ENCODE data around the gene DNAJB13. TPM values are rescaled to one million over a fixed set of nuclear protein-coding genes. Genes with fewer than 3 reads are reported as not detected.

Gene DNAJB13
- total and polyA plus RNA-seq, 8 donors: 0.22 to 2.1 (median 0.47) TPM

DNA sequence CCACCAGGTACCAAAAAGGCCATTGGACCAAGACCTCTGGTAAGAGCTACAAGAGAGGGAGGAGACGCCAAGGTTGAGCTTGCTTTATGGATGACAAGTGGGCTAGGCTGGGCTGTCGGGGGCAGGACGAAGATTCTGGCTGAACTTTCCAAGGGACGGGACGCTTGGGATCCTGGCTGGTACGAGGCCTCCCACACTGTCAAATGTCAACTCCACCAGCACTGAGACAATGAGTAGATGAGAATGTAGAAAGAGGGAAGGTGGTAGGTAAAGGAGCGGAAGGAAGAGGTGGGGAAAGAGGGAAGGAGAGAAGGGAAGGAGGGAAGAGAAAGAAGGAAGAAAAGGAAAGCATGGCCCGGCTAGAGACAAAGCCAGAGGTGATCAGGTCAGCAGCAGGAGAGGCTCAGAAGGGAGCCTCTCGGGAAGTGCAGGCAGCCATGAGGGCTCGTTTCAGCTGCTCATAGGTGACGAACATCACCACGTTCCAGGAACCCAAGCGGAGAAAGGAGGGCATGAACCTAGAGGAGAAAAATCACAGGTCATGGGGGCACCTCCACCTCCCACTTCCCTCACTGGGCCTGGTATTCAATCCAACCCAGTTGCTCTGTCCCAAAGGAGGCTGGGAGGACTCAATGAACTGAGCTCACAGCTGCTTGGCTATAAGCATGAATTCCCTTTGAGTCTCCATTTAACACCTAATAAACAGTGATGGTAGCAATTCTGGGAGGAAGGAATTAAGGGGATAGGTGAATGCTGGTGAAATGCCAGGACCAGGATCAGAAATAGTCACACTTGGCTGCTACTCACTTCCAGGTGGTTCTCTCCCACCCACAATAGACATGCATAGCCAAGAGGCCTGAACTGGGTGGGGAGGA is 24.0 kb downstream of the DNAJB13 start:
- no peaks in the 10 kb centered on the region for H3K9me3 ChIP-seq
- H3K27ac ChIP-seq: no peak overlapping the region
- no peaks in the 10 kb centered on the region for H3K36me3 ChIP-seq
- FAIRE-seq (no peak), ATAC-seq (no peak), DNase-seq (peak in 1 of 6 donors; percentile 8)
- no peak for TF ChIP-seq CTCF (IDR thresholded peaks at IDR 0.05)
- H3K4me1 ChIP-seq: peaks cover 0 to under 1% (median under 1%) of the 10 kb centered on the region in 3 donors
- 95 to 96% methylated on average over 13 of the region's 13 CpGs for WGBS, 2 donors
- H3K4me3 ChIP-seq: no peak overlapping the region
- no peaks in the 10 kb centered on the region for H3K27me3 ChIP-seq
- intact Hi-C loops (cut with DNase I): no loop called here

GRCh38 chr11:73975479-73975757 is 24.6 kb downstream of the DNAJB13 start:
- 83 to 84% methylated on average over 6 of the region's 6 CpGs for WGBS, 2 donors
- H3K36me3 ChIP-seq: no peaks in the 10 kb centered on the region
- intact Hi-C loops (cut with DNase I): no loop called here

DNA sequence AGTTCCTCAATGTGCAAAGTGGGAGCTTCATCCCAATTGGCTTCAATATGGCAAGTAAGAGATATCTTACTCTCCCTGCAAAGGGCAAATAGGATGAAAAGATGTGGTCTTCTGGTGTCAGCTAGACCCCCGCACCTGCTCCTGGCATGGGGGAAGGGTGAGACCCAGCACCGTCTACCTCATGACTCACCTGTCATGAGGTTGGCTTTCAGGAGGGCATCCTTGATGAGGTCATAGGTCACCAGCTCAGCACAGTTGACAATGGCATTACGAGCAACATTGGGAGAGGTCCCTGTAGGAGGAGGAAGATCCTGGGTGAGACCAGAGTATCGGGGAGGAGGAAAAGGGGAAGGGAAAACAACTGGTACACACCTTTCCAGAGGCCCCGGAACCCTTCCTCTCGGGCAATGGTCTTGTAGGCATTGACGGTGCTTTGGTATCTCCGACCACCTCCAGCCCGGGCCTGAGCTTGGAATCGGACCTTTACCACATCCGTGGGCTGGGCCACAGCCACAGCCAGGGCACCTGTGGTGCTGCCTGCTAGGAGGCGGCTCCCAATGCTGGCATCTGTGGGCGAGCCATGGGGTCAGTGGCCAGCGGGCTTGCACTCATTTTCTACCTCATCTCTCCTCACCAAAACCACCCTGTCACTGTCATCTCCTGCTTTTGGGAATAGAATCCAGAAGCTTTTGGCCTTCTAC is 25.8 kb downstream of the DNAJB13 start:
- intact Hi-C loops (cut with DNase I): no loop called here
- Histone ChIP-seq H3K4me3 (no peak overlapping the region), H3K4me1 (peaks cover 0 to 12% (median 7%) of the 10 kb centered on the region in 3 donors), H3K36me3 (no peaks in the 10 kb centered on the region), H3K27me3 (no peaks in the 10 kb centered on the region), H3K9me3 (no peaks in the 10 kb centered on the region), H3K27ac (no peak overlapping the region)
- peak in 1 of 6 donors; percentile 47 for DNase-seq
- no peak for FAIRE-seq
- no peak for ATAC-seq
- WGBS, 2 donors: 95 to 98% methylated on average over 14 of the region's 14 CpGs
- no peak for TF ChIP-seq CTCF (IDR thresholded peaks at IDR 0.05)

More at GRCh38 chr11:73975479-73975757, 24.6 kb downstream of the DNAJB13 start:
- no peak for TF ChIP-seq CTCF (IDR thresholded peaks at IDR 0.05)
- Histone ChIP-seq H3K27me3 (no peaks in the 10 kb centered on the region), H3K27ac (no peak overlapping the region), H3K9me3 (no peaks in the 10 kb centered on the region), H3K4me1 (peaks cover 0 to 7% (median 6%) of the 10 kb centered on the region in 3 donors), H3K4me3 (no peak overlapping the region)
- FAIRE-seq: no peak
- DNase-seq: peak in 1 of 6 donors; percentile 42
- ATAC-seq: no peak

DNA sequence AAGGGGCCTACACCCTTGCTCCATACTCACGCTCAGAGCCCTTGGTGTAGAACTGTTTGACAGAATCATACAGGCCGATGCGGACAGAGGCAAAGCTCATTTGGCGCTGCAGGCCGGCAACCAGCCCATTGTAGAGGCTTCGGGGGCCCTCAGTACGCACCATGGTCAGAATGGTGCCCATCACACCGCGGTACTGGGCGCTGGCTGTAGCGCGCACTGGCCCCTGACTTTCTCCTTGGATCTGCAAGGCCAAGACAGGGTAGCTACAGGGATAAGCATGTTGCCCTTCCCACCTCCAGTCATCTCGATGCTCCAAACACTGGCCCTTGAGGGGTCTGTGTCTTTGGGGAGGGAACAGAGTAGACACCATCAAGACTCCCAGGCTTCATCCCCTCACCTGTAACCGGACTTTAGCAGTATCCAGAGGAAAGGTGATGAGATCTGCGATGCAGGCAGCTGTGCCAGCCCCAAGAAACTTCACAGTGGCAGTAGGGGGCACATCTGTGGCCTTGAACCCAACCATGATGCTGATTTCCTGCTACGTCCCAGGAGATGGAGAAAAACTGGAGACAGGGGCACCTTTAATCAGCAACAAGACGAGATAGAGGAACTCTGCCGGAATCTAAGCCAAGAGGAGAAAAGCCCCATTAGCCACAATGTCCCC is 27.2 kb downstream of the DNAJB13 start:
- Histone ChIP-seq H3K4me1 (peaks cover 0 to 15% (median 7%) of the 10 kb centered on the region in 3 donors), H3K4me3 (no peak overlapping the region), H3K27ac (no peak overlapping the region), H3K36me3 (no peaks in the 10 kb centered on the region), H3K9me3 (no peaks in the 10 kb centered on the region), H3K27me3 (no peaks in the 10 kb centered on the region)
- no peak for FAIRE-seq
- TF ChIP-seq CTCF (IDR thresholded peaks at IDR 0.05): no peak
- peak in 1 of 6 donors; percentile 42 for DNase-seq
- no peak for ATAC-seq
- intact Hi-C loops (cut with DNase I): no loop called here
- 95 to 98% methylated on average over 18 of the region's 18 CpGs for WGBS, 2 donors

All from pancreas (tissue), 10 donors.